Gastroesophageal sphincter (tissue), 4 donors: Measurements from ENCODE around the gene PA2G4. TPM values are rescaled to one million over a fixed set of nuclear protein-coding genes. Genes with fewer than 3 reads are reported as not detected.
A peak's percentile ranks its signal among the peaks of the same experiment; 100 is the strongest.

Experiments
- ATAC-seq: fragments of 150-250 bp; one replicate; pipeline ENCODE4 v1.9.1; 2016; ENCODE audit warnings: mild to moderate bottlenecking, moderate library complexity
- H3K27ac ChIP-seq, 4 donors: fragments of 200-600 bp; sonication (generic) in 3 of 4; 1 replicate in 3 of 4; 2 replicates in 1 of 4; pipeline ENCODE4 v1.5.1; 2016 to 2019
- H3K27me3 ChIP-seq: fragments of 200-600 bp; sonication (generic); one replicate; pipeline ENCODE4 v1.5.1; 2019
- H3K36me3 ChIP-seq, 2 donors: fragments of 200-600 bp; sonication (generic); one replicate each; pipeline ENCODE4 v1.5.1; 2019; ENCODE audit warnings: control low read depth in 1 of 2
- H3K4me1 ChIP-seq, 3 donors: fragments of 200-600 bp; sonication (generic); 1 replicate in 2 of 3; 2 replicates in 1 of 3; pipeline ENCODE4 v1.5.1; 2016 to 2019; ENCODE audit warnings: control low read depth in 2 of 3
- H3K4me3 ChIP-seq, 2 donors: fragments of 200-600 bp; sonication (generic); one replicate each; pipeline ENCODE4 v1.5.1; 2019; ENCODE audit warnings: mild to moderate bottlenecking in 1 of 2, moderate library complexity in 1 of 2
- H3K9me3 ChIP-seq, 3 donors: fragments of 200-600 bp; sonication (generic); one replicate each; pipeline ENCODE4 v1.5.1; 2017 to 2019; ENCODE audit warnings: control low read depth in 2 of 3
- EP300 ChIP-seq: sonication (generic); formaldehyde crosslinking; IDR thresholded peaks from one replicate; pipeline ENCODE4 v1.6.1; 2017; ENCODE audit warnings: antibody characterized with exemption, mild to moderate bottlenecking
- POLR2A ChIP-seq, 2 donors: fragments of 450-650 bp; IDR thresholded peaks; one replicate each; pipeline ENCODE4 v1.6.1; 2017; ENCODE audit warnings: antibody characterized with exemption in 2 of 2, mild to moderate bottlenecking in 2 of 2, moderate library complexity in 1 of 2
- POLR2AphosphoS5 ChIP-seq: sonication (generic); formaldehyde crosslinking; IDR thresholded peaks from one replicate; pipeline ENCODE4 v1.6.1; 2017; ENCODE audit warnings: antibody characterized with exemption
- WGBS, 2 donors: methylation state at CpG; one replicate each; pipeline ENCODE4 v1.1.5; 2018; ENCODE audit warnings: low coverage in 1 of 2; 5-methylcytosine and 5-hydroxymethylcytosine counted together
- total RNA-seq, 4 donors: library from RNA; depleted of rRNA; stranded (reverse); fragments of >200 nt; gene quantifications; one replicate each; pipeline ENCODE4 v1.1.0, GENCODE V29; 2016
- TF ChIP-seq, protein P1 (sequence below), 4 experiments: fragments of 200-600 bp in 2 of 4; fragments of 450-650 bp in 2 of 4; sonication (generic) in 1 of 4; IDR thresholded peaks; one replicate each; pipeline ENCODE4 v1.5.1; 2017 to 2019; ENCODE audit warnings: antibody characterized with exemption in 4 of 4, mild to moderate bottlenecking in 2 of 4, moderate library complexity in 2 of 4

PA2G4 gene
- total RNA-seq, 4 donors from 2014 or later: 99.4 to 115 (median 110) TPM

GRCh38 chr12:56130876-56131275 lies 26.5 kb downstream of the PA2G4 start:
- Histone ChIP-seq H3K27ac (peak overlapping the region; percentile 90 to 100 (median 97)), H3K4me1 (peaks cover 7 to 35% (median 14%) of the 10 kb centered on the region in 3 donors), H3K27me3 (no peaks in the 10 kb centered on the region), H3K9me3 (no peaks in the 10 kb centered on the region), H3K36me3 (peaks cover 0 to 58% of the 10 kb centered on the region in 2 donors), H3K4me3 (no peak overlapping the region)
- WGBS, 2 donors: 89% methylated on average over 3 of the region's 4 CpGs; no CpG with 5 or more reads in 1 of the 2 donors
- TF ChIP-seq EP300 (no peak), POLR2AphosphoS5 (no peak), POLR2A (IDR thresholded peaks at IDR 0.05) (no peak)
- TF ChIP-seq, protein P1, sequence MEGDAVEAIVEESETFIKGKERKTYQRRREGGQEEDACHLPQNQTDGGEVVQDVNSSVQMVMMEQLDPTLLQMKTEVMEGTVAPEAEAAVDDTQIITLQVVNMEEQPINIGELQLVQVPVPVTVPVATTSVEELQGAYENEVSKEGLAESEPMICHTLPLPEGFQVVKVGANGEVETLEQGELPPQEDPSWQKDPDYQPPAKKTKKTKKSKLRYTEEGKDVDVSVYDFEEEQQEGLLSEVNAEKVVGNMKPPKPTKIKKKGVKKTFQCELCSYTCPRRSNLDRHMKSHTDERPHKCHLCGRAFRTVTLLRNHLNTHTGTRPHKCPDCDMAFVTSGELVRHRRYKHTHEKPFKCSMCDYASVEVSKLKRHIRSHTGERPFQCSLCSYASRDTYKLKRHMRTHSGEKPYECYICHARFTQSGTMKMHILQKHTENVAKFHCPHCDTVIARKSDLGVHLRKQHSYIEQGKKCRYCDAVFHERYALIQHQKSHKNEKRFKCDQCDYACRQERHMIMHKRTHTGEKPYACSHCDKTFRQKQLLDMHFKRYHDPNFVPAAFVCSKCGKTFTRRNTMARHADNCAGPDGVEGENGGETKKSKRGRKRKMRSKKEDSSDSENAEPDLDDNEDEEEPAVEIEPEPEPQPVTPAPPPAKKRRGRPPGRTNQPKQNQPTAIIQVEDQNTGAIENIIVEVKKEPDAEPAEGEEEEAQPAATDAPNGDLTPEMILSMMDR (IDR thresholded peaks at IDR 0.05): no peak
- ATAC-seq: no peak

GRCh38 chr12:56134897-56135296 lies 30.5 kb downstream of the PA2G4 start:
- no peaks in the 10 kb centered on the region for H3K9me3 ChIP-seq
- H3K27ac ChIP-seq: no peak overlapping the region
- no peak overlapping the region for H3K4me3 ChIP-seq
- peaks cover 0 to 11% (median 5%) of the 10 kb centered on the region in 3 donors for H3K4me1 ChIP-seq
- WGBS, 2 donors: 93% methylated on average over 3 to 6 of the region's 6 CpGs
- TF ChIP-seq EP300: no peak
- no peak for TF ChIP-seq POLR2A (IDR thresholded peaks at IDR 0.05)
- no peak for TF ChIP-seq POLR2AphosphoS5
- TF ChIP-seq, protein P1 (IDR thresholded peaks at IDR 0.05): no peak
- no peaks in the 10 kb centered on the region for H3K27me3 ChIP-seq
- peaks cover 3 to 98% of the 10 kb centered on the region in 2 donors for H3K36me3 ChIP-seq
- no peak for ATAC-seq

DNA sequence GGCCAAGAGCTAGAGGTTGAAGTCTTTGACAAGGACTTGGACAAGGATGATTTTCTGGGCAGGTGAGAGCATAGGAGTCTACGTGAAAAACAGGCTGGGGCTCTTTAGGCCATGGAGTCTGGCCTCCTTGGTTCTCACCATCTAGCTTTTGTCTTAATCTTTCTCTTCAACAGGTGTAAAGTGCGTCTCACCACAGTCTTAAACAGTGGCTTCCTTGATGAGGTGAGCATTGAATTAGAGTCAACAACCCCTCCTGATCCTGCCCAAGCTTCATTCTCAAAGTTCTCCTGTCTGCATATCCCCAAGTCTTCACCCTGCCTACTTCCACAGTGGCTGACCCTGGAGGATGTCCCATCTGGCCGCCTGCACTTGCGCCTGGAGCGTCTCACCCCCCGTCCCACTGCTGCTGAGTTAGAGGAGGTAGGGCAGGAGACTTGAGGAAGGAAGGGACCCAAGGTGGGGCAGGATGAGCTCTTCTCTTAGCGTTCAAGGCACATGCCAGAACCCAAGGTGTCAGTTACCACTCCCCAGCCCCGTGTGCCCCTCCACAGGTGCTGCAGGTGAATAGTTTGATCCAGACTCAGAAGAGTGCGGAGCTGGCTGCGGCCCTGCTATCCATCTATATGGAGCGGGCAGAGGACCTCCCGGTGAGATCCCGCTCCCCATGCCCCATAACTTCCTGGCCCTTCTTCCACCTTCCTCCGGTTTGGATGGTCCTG lies 33.7 kb downstream of the PA2G4 start:
- H3K9me3 ChIP-seq: no peaks in the 10 kb centered on the region
- TF ChIP-seq EP300 (no peak), POLR2A (IDR thresholded peaks at IDR 0.05) (no peak), POLR2AphosphoS5 (no peak)
- TF ChIP-seq, protein P1 (IDR thresholded peaks at IDR 0.05): no peak
- H3K4me1 ChIP-seq: peaks cover 0 to 10% (median 0%) of the 10 kb centered on the region in 3 donors
- no peak overlapping the region for H3K27ac ChIP-seq
- H3K36me3 ChIP-seq: peaks cover 3 to 100% of the 10 kb centered on the region in 2 donors
- ATAC-seq: no peak
- no peak overlapping the region for H3K4me3 ChIP-seq
- no peaks in the 10 kb centered on the region for H3K27me3 ChIP-seq
- WGBS, 2 donors: 88% methylated on average over 10 of the region's 14 CpGs; no CpG with 5 or more reads in 1 of the 2 donors

- Histone ChIP-seq H3K27ac (peak overlapping the region in 1 of 4 donors; percentile 54), H3K27me3 (no peaks in the 10 kb centered on the region), H3K4me1 (peaks cover 0 to 45% (median 0%) of the 10 kb centered on the region in 3 donors), H3K9me3 (no peaks in the 10 kb centered on the region), H3K36me3 (peaks cover 3 to 84% of the 10 kb centered on the region in 2 donors), H3K4me3 (no peak overlapping the region)
- ATAC-seq: no peak
- TF ChIP-seq POLR2A (IDR thresholded peaks at IDR 0.05): no peak
- no peak for TF ChIP-seq POLR2AphosphoS5
- no peak for TF ChIP-seq EP300
- TF ChIP-seq, protein P1 (IDR thresholded peaks at IDR 0.05): no peak
- WGBS, 2 donors: 81 to 90% methylated on average over 7 to 9 of the region's 19 CpGs
Observed at GRCh38 chr12:56141946-56142784, 37.8 kb downstream of the PA2G4 start.
